ENCODE measurements around the gene MED20. TPM values are rescaled to one million over a fixed set of nuclear protein-coding genes. Genes with fewer than 3 reads are reported as not detected.

MED20 gene
- polyA plus RNA-seq, 1 of the 3 experiments (the other 2 are of a cell fraction): 25.1 TPM

DNA sequence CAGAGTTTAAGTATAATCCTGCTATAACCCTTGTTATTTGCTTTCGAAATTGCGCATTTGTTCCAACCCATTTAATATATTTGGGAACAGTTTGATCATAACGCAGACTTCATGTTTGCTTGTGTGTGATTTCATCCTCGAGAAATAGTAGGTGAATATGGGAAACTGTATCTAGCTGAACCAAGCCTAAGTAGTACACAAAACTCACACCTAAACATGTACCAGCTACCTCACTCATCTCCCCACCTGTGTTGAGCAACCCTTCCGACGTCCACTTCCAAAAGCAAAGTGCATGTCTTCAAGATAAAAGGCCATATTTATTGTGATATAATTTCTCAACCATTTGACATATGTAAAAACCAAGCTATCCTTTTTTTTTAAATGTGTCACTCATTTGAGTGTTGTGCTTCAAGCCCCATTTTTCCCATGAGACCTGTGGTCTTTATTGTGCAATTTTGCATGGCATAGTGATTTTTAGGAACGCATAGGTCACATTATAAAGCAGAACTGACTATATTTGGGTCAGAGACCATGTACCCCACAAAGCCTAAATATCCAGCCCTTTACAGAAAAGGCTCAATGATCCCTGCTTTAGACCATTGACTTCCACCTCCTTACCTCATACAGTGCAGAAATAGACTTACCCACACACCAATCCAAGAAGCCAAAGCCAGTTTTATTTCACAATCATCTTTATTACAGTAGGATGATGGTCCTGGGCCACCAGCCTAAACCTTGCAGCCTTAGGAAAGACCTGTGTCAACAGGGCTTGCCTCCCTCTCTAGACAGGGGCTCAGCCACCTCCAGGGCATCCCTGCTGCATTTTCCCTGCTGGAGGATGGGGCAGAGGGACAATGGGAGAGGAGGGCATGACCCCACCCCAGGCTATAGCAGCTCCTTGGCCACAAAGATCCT, 13.6 kb upstream of the MED20 start (continued):
- TF ChIP-seq, protein P1, sequence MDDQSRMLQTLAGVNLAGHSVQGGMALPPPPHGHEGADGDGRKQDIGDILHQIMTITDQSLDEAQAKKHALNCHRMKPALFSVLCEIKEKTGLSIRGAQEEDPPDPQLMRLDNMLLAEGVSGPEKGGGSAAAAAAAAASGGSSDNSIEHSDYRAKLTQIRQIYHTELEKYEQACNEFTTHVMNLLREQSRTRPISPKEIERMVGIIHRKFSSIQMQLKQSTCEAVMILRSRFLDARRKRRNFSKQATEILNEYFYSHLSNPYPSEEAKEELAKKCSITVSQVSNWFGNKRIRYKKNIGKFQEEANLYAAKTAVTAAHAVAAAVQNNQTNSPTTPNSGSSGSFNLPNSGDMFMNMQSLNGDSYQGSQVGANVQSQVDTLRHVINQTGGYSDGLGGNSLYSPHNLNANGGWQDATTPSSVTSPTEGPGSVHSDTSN (IDR thresholded peaks at IDR 0.05): no peak
- TF ChIP-seq MXI1 (IDR thresholded peaks at IDR 0.05; ENCODE audit: low read depth, low read length) (no peak), JUND (IDR thresholded peaks at IDR 0.05) (no peak)

DNA sequence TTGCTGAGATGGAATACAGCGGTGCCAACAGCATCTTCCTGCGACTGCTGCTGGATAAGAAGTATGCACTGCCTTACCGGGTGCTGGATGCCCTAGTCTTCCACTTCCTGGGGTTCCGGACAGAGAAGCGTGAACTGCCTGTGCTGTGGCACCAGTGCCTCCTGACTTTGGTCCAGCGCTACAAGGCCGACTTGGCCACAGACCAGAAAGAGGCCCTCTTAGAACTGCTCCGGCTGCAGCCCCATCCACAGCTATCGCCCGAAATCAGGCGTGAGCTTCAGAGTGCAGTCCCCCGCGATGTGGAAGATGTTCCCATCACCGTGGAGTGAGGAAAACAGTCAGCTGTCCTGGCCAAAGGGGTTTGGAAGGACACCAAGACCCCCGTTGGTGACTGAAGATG, 11.4 kb upstream of the MED20 start:
- POLR2A ChIA-PET: no interaction called here
- no peak for DNase-seq
- 94% methylated on average over 15 of the region's 15 CpGs for WGBS (ENCODE audit: low lambda C conversion rate)
- H3K9me2 ChIP-seq: no peaks in the 10 kb centered on the region
- no peak for TF ChIP-seq EZH2phosphoT487 (IDR thresholded peaks at IDR 0.05; ENCODE audit: borderline replicate concordance, low read depth)
- TF ChIP-seq, protein P2, sequence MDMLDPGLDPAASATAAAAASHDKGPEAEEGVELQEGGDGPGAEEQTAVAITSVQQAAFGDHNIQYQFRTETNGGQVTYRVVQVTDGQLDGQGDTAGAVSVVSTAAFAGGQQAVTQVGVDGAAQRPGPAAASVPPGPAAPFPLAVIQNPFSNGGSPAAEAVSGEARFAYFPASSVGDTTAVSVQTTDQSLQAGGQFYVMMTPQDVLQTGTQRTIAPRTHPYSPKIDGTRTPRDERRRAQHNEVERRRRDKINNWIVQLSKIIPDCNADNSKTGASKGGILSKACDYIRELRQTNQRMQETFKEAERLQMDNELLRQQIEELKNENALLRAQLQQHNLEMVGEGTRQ (IDR thresholded peaks at IDR 0.05; ENCODE audit: borderline replicate concordance, low read depth, low read length): no peak
- TF ChIP-seq, protein P3, sequence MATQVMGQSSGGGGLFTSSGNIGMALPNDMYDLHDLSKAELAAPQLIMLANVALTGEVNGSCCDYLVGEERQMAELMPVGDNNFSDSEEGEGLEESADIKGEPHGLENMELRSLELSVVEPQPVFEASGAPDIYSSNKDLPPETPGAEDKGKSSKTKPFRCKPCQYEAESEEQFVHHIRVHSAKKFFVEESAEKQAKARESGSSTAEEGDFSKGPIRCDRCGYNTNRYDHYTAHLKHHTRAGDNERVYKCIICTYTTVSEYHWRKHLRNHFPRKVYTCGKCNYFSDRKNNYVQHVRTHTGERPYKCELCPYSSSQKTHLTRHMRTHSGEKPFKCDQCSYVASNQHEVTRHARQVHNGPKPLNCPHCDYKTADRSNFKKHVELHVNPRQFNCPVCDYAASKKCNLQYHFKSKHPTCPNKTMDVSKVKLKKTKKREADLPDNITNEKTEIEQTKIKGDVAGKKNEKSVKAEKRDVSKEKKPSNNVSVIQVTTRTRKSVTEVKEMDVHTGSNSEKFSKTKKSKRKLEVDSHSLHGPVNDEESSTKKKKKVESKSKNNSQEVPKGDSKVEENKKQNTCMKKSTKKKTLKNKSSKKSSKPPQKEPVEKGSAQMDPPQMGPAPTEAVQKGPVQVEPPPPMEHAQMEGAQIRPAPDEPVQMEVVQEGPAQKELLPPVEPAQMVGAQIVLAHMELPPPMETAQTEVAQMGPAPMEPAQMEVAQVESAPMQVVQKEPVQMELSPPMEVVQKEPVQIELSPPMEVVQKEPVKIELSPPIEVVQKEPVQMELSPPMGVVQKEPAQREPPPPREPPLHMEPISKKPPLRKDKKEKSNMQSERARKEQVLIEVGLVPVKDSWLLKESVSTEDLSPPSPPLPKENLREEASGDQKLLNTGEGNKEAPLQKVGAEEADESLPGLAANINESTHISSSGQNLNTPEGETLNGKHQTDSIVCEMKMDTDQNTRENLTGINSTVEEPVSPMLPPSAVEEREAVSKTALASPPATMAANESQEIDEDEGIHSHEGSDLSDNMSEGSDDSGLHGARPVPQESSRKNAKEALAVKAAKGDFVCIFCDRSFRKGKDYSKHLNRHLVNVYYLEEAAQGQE (IDR thresholded peaks at IDR 0.05; ENCODE audit: low read depth, low read length): no peak
- TF ChIP-seq EP300 (IDR thresholded peaks at IDR 0.05; ENCODE audit: borderline replicate concordance in 1 of 2, low read depth in 1 of 2, low read length in 1 of 2): no peak
- no peak for TF ChIP-seq RCOR1 (IDR thresholded peaks at IDR 0.05; ENCODE audit: low read length)
- TF ChIP-seq FOXM1 (IDR thresholded peaks at IDR 0.05; ENCODE audit: low read depth): no peak
- no peak for TF ChIP-seq NRF1 (IDR thresholded peaks at IDR 0.05; ENCODE audit: low read depth, low read length)
- no peak for TF ChIP-seq MEF2A (IDR thresholded peaks at IDR 0.05; ENCODE audit: borderline replicate concordance, low read depth)
- TF ChIP-seq GABPA (IDR thresholded peaks at IDR 0.05; ENCODE audit: low read depth): no peak
- TF ChIP-seq TAF1 (IDR thresholded peaks at IDR 0.05; ENCODE audit: borderline replicate concordance, low read depth, low read length): no peak
- peaks cover 0 to 12% of the 10 kb centered on the region in 2 experiments; a peak in 2 of 4 replicates for H3K4me1 ChIP-seq (ENCODE audit: control insufficient read depth in 1 of 2, insufficient read depth in 2 of 2, low read depth in 1 of 2, low read length in 1 of 2)
- CTCF ChIA-PET: interaction anchor here (1.3 to 8.5 kb wide), 4 partner anchors 11 to 145 kb away, joined by 3 to 70 read pairs (median 13); partner anchors contain the start of genes BYSL, MED20 and TOMM6
- peaks cover 26% of the 10 kb centered on the region for H3K79me2 ChIP-seq (ENCODE audit: insufficient read depth)
- H3K27ac ChIP-seq (ENCODE audit: low read depth in 2 of 2, low read length in 1 of 2): no peak overlapping the region
- no peak overlapping the region for H2AFZ ChIP-seq (ENCODE audit: low read depth)
- peaks cover 20% of the 10 kb centered on the region for H3F3A ChIP-seq (replicated peaks; ENCODE audit: insufficient read depth)
- no peak overlapping the region for H3K9ac ChIP-seq
- peaks cover 48 to 77% of the 10 kb centered on the region in 2 experiments for H3K36me3 ChIP-seq (replicated peaks in 1 of 2; ENCODE audit: control insufficient read depth in 1 of 2, insufficient read depth in 2 of 2, low read length in 1 of 2)
- H3K27me3 ChIP-seq (ENCODE audit: insufficient read depth): no peaks in the 10 kb centered on the region
- H4K20me1 ChIP-seq (ENCODE audit: insufficient read depth): no peaks in the 10 kb centered on the region
- no peak overlapping the region for H3K4me3 ChIP-seq (ENCODE audit: low read depth in 2 of 2, low read length in 1 of 2)
- no peak overlapping the region for H3K4me2 ChIP-seq
- H3K9me3 ChIP-seq: no peaks in the 10 kb centered on the region

Measured in SK-N-SH (cell line).